Breast epithelium (tissue), 3 donors: Measurements from ENCODE around the gene RRAGD.

ENCODE experiments used
- POLR2A ChIP-seq: fragments of 450-650 bp; IDR thresholded peaks from one replicate; pipeline ENCODE4 v1.6.1; 2016; ENCODE audit warnings: antibody characterized with exemption, mild to moderate bottlenecking, moderate library complexity
- POLR2AphosphoS5 ChIP-seq, 3 donors: sonication (generic); formaldehyde crosslinking; IDR thresholded peaks; one replicate each; pipeline ENCODE4 v1.6.1; 2017; ENCODE audit warnings: antibody characterized with exemption in 3 of 3
- TF ChIP-seq, protein P1 (sequence below), 3 donors: fragments of 450-650 bp; IDR thresholded peaks; one replicate each; pipeline ENCODE4 v1.5.1; 2016 to 2017; ENCODE audit warnings: antibody characterized with exemption in 3 of 3, mild to moderate bottlenecking in 3 of 3, moderate library complexity in 3 of 3

DNA sequence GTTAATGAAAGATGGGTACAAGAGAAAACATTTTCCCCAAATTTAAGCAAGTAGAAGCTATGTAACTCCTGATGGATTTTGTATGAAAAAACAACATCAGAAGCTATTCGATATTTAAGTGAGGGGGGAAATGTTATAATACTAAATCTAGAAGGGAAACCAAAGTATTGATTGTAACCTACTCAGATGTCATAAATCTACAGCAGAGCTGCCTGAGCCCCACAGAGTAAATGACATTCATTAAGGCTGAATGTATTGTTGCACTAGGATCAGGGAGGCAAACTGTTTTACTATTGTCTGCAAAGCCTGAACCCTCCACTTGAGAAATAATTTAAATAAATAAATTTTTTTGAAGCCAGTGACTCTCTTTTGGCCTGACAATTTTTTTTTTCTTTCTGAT, 40.2 kb upstream of the RRAGD start:
- TF ChIP-seq POLR2A, result no peak
- TF ChIP-seq, protein P1, sequence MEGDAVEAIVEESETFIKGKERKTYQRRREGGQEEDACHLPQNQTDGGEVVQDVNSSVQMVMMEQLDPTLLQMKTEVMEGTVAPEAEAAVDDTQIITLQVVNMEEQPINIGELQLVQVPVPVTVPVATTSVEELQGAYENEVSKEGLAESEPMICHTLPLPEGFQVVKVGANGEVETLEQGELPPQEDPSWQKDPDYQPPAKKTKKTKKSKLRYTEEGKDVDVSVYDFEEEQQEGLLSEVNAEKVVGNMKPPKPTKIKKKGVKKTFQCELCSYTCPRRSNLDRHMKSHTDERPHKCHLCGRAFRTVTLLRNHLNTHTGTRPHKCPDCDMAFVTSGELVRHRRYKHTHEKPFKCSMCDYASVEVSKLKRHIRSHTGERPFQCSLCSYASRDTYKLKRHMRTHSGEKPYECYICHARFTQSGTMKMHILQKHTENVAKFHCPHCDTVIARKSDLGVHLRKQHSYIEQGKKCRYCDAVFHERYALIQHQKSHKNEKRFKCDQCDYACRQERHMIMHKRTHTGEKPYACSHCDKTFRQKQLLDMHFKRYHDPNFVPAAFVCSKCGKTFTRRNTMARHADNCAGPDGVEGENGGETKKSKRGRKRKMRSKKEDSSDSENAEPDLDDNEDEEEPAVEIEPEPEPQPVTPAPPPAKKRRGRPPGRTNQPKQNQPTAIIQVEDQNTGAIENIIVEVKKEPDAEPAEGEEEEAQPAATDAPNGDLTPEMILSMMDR (IDR thresholded peaks at IDR 0.05), result no peak
- no peak for TF ChIP-seq POLR2AphosphoS5 (IDR thresholded peaks at IDR 0.05)
